ENCODE results near the gene NEURL4.
A peak's percentile ranks its signal among the peaks of the same experiment; 100 is the strongest.

The NEURL4 gene

GRCh38 chr17:7354262-7354843 is 25.2 kb upstream of the NEURL4 start:
- no peak for TF ChIP-seq CTCF (IDR thresholded peaks at IDR 0.05; ENCODE audit: control insufficient read depth, insufficient read depth, low read depth, low read length, missing control alignments)
- peak overlapping the region; percentile 7; the same call in 1 of the 2 replicates for H3K4me3 ChIP-seq (ENCODE audit: control insufficient read depth, low read depth, low read length)
- no peak for DNase-seq (ENCODE audit: low read depth)

- peak overlapping the region; percentile 93 for H3K4me3 ChIP-seq (ENCODE audit: control insufficient read depth, low read depth, low read length)
- TF ChIP-seq CTCF (IDR thresholded peaks at IDR 0.05; ENCODE audit: control insufficient read depth, insufficient read depth, low read depth, low read length, missing control alignments), result no peak
- no peak for DNase-seq (ENCODE audit: low read depth)
These were observed 23.9 kb upstream of the NEURL4 start for GRCh38 chr17:7352910-7353635.

GRCh38 chr17:7352503-7352889 is 23.4 kb upstream of the NEURL4 start:
- H3K4me3 ChIP-seq (ENCODE audit: control insufficient read depth, low read depth, low read length), result peak overlapping the region; percentile 93
- no peak for DNase-seq (ENCODE audit: low read depth)
- peak; percentile 72 for TF ChIP-seq CTCF (IDR thresholded peaks at IDR 0.05; ENCODE audit: control insufficient read depth, insufficient read depth, low read depth, low read length, missing control alignments)

GRCh38 chr17:7351665-7352502 is 22.7 kb upstream of the NEURL4 start, which contains the start of gene KCTD11:
Gene KCTD11 (plus strand): TSS chr17:7352162.
- TF ChIP-seq CTCF (IDR thresholded peaks at IDR 0.05; ENCODE audit: control insufficient read depth, insufficient read depth, low read depth, low read length, missing control alignments), result no peak
- peak within 1 kb of the TSS; percentile 93 for H3K4me3 ChIP-seq (ENCODE audit: control insufficient read depth, low read depth, low read length)
- peak; percentile 65 for DNase-seq (ENCODE audit: low read depth)

- no peak for DNase-seq (ENCODE audit: low read depth)
- no peak overlapping the region for H3K4me3 ChIP-seq (ENCODE audit: control insufficient read depth, low read depth, low read length)
These were observed 19.5 kb upstream of the NEURL4 start for GRCh38 chr17:7348478-7349242.

More at GRCh38 chr17:7348478-7349242, 19.5 kb upstream of the NEURL4 start:
- no peak for TF ChIP-seq CTCF (IDR thresholded peaks at IDR 0.05; ENCODE audit: control insufficient read depth, insufficient read depth, low read depth, low read length, missing control alignments)

Measured in AG09309 (cell line).